Measurements from ENCODE around the gene PPP2R5C.

PPP2R5C gene

GRCh38 chr14:101820283-101820798 is 58.8 kb downstream of the PPP2R5C start:
- H3K4me1 ChIP-seq (ENCODE audit: control insufficient read depth, insufficient read depth, low read length): peaks cover 19% of the 10 kb centered on the region
- H3K36me3 ChIP-seq (ENCODE audit: control insufficient read depth, insufficient read depth, low read length): no peaks in the 10 kb centered on the region
- no peak overlapping the region for H3K4me3 ChIP-seq (ENCODE audit: low read length)
- no peak overlapping the region for H3K9ac ChIP-seq (ENCODE audit: low read length)
- no peaks in the 10 kb centered on the region for H3K27me3 ChIP-seq (ENCODE audit: control insufficient read depth, insufficient read depth, low read length)
- no peak overlapping the region for H3K27ac ChIP-seq (ENCODE audit: low read depth, low read length)

DNA sequence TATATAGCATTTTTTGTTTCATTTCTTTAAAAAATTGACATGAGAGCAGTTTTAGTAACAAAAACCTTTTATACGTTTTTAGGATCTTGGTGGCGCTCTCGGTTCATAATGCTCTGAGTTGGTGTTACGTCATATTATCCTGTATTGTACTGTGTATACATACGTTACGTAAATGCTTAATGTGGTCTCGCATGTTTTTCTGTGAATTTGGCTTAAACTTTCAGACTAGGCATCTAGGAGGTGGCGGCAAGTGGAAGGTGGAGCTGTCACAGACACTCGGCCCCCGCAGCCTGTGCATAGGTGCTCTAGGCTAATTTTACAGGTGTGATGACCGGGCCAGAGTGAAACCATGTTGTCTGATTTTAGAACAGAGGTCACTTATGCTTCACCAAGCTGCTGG is 60.0 kb downstream of the PPP2R5C start:
- Histone ChIP-seq H3K4me1 (ENCODE audit: control insufficient read depth, insufficient read depth, low read length) (peaks cover 30% of the 10 kb centered on the region), H3K9ac (ENCODE audit: low read length) (no peak overlapping the region), H3K36me3 (ENCODE audit: control insufficient read depth, insufficient read depth, low read length) (no peaks in the 10 kb centered on the region), H3K4me3 (ENCODE audit: low read length) (no peak overlapping the region), H3K27ac (ENCODE audit: low read depth, low read length) (no peak overlapping the region), H3K27me3 (ENCODE audit: control insufficient read depth, insufficient read depth, low read length) (no peaks in the 10 kb centered on the region)

DNA sequence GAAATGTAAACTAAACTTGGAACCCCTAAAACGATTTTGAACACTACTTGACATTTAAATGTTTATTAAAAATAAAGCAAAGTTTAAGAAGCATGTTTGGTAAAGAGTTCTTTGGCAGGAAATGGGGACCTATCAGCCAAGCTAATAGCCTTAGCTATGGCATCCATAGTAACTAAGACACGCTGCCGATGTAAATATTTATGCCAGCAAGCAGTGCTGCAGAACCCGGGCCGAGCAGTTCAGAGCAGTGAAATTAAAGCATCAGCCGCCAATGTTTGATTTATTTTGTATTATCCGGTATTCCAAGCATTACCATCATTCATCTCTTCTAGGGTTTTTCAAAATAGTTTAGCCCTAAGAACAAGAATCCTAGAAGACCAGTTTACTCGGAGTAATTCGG is 61.6 kb downstream of the PPP2R5C start:
- H3K27me3 ChIP-seq (ENCODE audit: control insufficient read depth, insufficient read depth, low read length): no peaks in the 10 kb centered on the region
- H3K27ac ChIP-seq (ENCODE audit: low read depth, low read length): peak overlapping the region; percentile 91
- no peaks in the 10 kb centered on the region for H3K36me3 ChIP-seq (ENCODE audit: control insufficient read depth, insufficient read depth, low read length)
- H3K4me3 ChIP-seq (ENCODE audit: low read length): peak overlapping the region; percentile 54
- peak overlapping the region; percentile 36 for H3K9ac ChIP-seq (ENCODE audit: low read length)
- peaks cover 36% of the 10 kb centered on the region for H3K4me1 ChIP-seq (ENCODE audit: control insufficient read depth, insufficient read depth, low read length)

DNA sequence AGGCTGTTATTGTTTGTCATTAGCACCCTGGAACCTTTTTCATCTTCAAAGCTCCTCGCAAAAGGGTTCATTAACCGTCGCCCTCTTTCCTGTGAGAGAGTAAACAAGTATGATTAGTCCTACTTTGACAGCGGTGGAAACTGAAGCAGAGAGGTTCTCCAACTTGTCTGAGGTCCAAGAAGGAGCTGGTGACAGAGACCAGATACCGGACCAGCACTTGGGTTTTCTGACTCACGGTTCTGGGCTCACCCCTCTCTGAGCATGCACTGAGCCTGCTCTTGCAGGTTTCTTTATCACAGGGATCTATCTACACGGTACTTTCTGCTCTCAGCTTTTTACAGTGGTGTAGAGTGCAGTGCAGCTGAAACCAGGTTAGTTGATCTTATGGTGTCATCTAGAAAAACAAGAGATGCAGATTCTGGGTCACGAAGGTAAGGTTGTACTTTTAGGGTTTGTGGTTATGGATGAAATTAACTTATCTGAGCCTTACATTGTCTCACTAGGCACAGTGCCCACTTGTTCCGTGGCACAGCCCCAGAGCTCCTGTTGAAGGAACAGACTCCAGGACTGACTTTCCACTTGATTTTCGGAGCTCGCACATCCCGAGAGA is 62.1 kb downstream of the PPP2R5C start:
- Histone ChIP-seq H3K4me1 (ENCODE audit: control insufficient read depth, insufficient read depth, low read length) (peaks cover 36% of the 10 kb centered on the region), H3K27ac (ENCODE audit: low read depth, low read length) (peak overlapping the region; percentile 91), H3K9ac (ENCODE audit: low read length) (peak overlapping the region; percentile 36), H3K36me3 (ENCODE audit: control insufficient read depth, insufficient read depth, low read length) (no peaks in the 10 kb centered on the region), H3K27me3 (ENCODE audit: control insufficient read depth, insufficient read depth, low read length) (no peaks in the 10 kb centered on the region), H3K4me3 (ENCODE audit: low read length) (peak overlapping the region; percentile 54)

DNA sequence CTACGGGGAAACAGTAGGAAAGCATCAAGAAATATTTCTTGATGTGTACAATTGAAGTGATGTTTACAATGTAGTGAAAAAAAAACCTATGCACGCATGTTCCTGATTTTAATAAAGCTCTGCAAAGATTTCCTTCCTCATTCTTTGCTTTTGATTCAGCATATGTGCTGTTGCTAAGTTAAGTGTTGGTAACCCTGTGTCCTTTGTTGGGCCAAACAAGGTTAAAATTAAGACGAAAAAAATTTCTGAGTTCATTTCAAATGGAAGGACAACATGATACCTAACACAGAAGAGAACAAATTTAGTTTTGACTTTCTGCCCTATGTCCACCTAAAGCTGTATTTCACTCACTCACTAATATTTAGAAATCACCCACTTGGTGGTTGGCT is 62.8 kb downstream of the PPP2R5C start:
- no peaks in the 10 kb centered on the region for H3K36me3 ChIP-seq (ENCODE audit: control insufficient read depth, insufficient read depth, low read length)
- H3K27ac ChIP-seq (ENCODE audit: low read depth, low read length): peak overlapping the region; percentile 91
- H3K4me1 ChIP-seq (ENCODE audit: control insufficient read depth, insufficient read depth, low read length): peaks cover 41% of the 10 kb centered on the region
- H3K27me3 ChIP-seq (ENCODE audit: control insufficient read depth, insufficient read depth, low read length): no peaks in the 10 kb centered on the region
- peak overlapping the region; percentile 54 for H3K4me3 ChIP-seq (ENCODE audit: low read length)
- peak overlapping the region; percentile 12 for H3K9ac ChIP-seq (ENCODE audit: low read length)

DNA sequence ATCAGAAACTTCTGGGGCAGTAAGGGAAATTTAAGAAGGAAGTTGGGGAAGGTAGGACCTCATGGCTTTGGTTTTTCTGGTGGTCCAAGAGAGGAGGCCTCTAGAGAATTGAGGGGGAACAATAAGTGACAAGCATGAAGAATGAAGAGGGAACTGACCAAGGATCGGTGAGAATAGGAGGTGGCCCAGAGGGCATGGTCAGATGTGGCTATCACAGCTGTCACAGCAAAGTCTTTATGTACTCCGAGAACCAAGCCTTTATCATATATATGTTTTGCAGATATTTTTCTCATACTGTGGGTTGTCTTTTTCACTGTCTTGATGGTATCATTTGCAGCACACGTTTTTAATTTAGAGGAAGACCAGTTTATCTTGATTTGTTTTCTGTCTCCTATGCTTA is 64.3 kb downstream of the PPP2R5C start:
- no peaks in the 10 kb centered on the region for H3K27me3 ChIP-seq (ENCODE audit: control insufficient read depth, insufficient read depth, low read length)
- peak overlapping the region; percentile 91 for H3K27ac ChIP-seq (ENCODE audit: low read depth, low read length)
- no peaks in the 10 kb centered on the region for H3K36me3 ChIP-seq (ENCODE audit: control insufficient read depth, insufficient read depth, low read length)
- H3K9ac ChIP-seq (ENCODE audit: low read length): no peak overlapping the region
- peaks cover 54% of the 10 kb centered on the region for H3K4me1 ChIP-seq (ENCODE audit: control insufficient read depth, insufficient read depth, low read length)
- H3K4me3 ChIP-seq (ENCODE audit: low read length): peak overlapping the region; percentile 54

DNA sequence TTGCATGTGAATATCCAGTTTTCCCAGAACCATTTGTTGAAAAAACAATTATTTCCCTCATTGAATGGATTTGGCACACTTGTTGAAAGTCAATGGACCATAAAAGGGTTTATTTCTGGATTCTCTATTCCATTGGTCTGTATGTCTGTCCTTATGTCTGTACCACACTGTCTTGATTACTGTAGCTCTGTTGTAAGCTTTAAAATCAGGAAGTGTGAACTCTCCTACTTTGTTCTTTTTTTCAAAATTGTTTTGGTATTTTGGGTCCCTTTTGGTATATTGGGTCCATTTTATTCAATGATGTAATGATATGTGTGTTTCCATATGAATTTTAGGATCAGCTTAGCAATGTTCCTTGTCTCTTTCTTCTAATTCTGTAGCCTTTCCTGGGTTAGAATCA is 64.8 kb downstream of the PPP2R5C start:
- no peak overlapping the region for H3K9ac ChIP-seq (ENCODE audit: low read length)
- H3K4me1 ChIP-seq (ENCODE audit: control insufficient read depth, insufficient read depth, low read length): peaks cover 59% of the 10 kb centered on the region
- H3K27ac ChIP-seq (ENCODE audit: low read depth, low read length): peak overlapping the region; percentile 91

DNA sequence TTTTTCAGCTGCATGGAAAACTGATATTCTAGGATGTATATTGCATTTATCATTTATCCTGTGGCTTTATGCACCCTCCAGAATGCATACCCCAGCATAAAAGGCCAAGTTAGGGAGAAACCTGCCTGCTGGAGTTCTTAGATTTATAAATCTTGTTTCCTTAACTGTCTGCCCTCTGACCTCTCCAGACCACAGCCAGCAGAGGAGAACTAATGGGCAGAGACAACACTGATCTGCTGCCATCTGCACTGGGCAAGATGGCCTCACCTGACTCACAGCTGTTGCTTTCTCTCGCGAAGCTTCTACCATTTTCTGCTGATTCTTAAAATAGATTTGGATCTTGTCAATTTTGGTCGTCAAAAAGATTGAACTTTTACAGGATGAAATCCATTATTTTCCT is 65.8 kb downstream of the PPP2R5C start:
- Histone ChIP-seq H3K4me1 (ENCODE audit: control insufficient read depth, insufficient read depth, low read length) (peaks cover 59% of the 10 kb centered on the region), H3K27me3 (ENCODE audit: control insufficient read depth, insufficient read depth, low read length) (no peaks in the 10 kb centered on the region), H3K4me3 (ENCODE audit: low read length) (no peak overlapping the region), H3K36me3 (ENCODE audit: control insufficient read depth, insufficient read depth, low read length) (no peaks in the 10 kb centered on the region), H3K9ac (ENCODE audit: low read length) (no peak overlapping the region), H3K27ac (ENCODE audit: low read depth, low read length) (peak overlapping the region; percentile 46)

More for the DNA sequence above, 64.8 kb downstream of the PPP2R5C start:
- Histone ChIP-seq H3K27me3 (ENCODE audit: control insufficient read depth, insufficient read depth, low read length) (no peaks in the 10 kb centered on the region), H3K36me3 (ENCODE audit: control insufficient read depth, insufficient read depth, low read length) (no peaks in the 10 kb centered on the region), H3K4me3 (ENCODE audit: low read length) (no peak overlapping the region)

DNA sequence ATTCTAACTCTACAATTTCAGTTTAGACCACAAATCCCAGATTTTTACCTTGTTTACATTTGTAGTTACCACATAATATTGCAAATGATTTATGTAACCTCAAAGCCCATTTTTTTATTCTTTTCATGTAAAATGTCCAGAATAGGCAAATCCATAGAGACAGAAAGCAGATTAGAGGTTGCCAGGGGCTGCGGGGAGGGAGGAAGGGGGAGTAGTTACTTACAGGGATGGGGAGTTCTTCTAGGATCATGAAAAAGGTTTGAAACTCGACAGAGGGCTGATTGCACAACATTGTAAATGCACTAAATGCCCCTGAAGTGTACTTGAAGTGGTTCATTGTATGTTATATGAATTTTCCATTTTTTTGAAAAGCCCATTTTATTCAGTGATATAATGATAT is 66.5 kb downstream of the PPP2R5C start:
- H3K36me3 ChIP-seq (ENCODE audit: control insufficient read depth, insufficient read depth, low read length): peaks cover 3% of the 10 kb centered on the region
- H3K4me3 ChIP-seq (ENCODE audit: low read length): no peak overlapping the region
- H3K27me3 ChIP-seq (ENCODE audit: control insufficient read depth, insufficient read depth, low read length): no peaks in the 10 kb centered on the region
- no peak overlapping the region for H3K9ac ChIP-seq (ENCODE audit: low read length)
- H3K27ac ChIP-seq (ENCODE audit: low read depth, low read length): peak overlapping the region; percentile 46
- peaks cover 56% of the 10 kb centered on the region for H3K4me1 ChIP-seq (ENCODE audit: control insufficient read depth, insufficient read depth, low read length)

- peak overlapping the region; percentile 44 for H3K27ac ChIP-seq (ENCODE audit: low read depth, low read length)
- peaks cover 53% of the 10 kb centered on the region for H3K4me1 ChIP-seq (ENCODE audit: control insufficient read depth, insufficient read depth, low read length)
- H3K9ac ChIP-seq (ENCODE audit: low read length): no peak overlapping the region
- no peaks in the 10 kb centered on the region for H3K27me3 ChIP-seq (ENCODE audit: control insufficient read depth, insufficient read depth, low read length)
- peaks cover 3% of the 10 kb centered on the region for H3K36me3 ChIP-seq (ENCODE audit: control insufficient read depth, insufficient read depth, low read length)
- no peak overlapping the region for H3K4me3 ChIP-seq (ENCODE audit: low read length)
Measured at GRCh38 chr14:101830271-101830670, 68.8 kb downstream of the PPP2R5C start.

DNA sequence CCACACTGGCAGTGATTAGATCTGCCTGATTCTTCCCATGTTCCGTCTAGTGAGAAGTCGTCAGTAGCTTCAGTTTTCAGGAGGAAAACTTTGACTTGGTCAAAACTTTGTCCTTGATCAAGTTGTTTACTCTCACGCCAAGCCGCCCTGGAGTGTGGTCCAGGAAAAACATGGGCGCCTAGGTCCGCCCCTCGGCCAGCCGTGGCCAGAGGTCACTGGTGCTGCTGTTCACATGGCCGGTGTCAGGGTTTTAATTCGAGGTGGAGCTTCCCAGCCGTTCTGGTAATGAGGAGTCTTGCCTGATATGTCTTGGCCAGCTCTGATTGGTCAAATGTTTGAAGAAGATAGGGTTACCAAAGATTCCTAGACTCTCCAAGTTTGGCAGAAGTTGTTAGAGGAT is 71.5 kb downstream of the PPP2R5C start:
- Histone ChIP-seq H3K27ac (ENCODE audit: low read depth, low read length) (no peak overlapping the region), H3K4me1 (ENCODE audit: control insufficient read depth, insufficient read depth, low read length) (peaks cover 50% of the 10 kb centered on the region), H3K27me3 (ENCODE audit: control insufficient read depth, insufficient read depth, low read length) (no peaks in the 10 kb centered on the region), H3K4me3 (ENCODE audit: low read length) (no peak overlapping the region), H3K9ac (ENCODE audit: low read length) (no peak overlapping the region), H3K36me3 (ENCODE audit: control insufficient read depth, insufficient read depth, low read length) (peaks cover 3% of the 10 kb centered on the region)

DNA sequence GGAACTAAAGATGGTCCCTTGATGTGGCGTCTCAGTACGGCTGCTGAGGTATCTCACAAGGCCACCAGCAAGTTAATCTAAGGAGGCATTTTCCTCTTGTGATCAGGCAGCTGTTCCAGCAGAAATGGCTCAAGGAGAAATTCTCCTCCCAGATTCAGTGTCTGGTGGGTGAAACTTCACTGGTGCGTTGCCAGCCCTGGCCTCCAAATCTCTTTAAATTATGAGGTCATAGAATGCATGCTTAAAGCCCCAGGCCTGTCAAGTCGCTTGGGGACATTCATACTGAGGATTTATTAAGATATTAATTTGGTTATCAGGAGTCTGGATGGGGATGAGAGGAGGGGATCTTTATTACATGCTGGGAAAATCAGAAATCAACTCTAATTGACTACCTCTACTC is 72.9 kb downstream of the PPP2R5C start:
- Histone ChIP-seq H3K4me3 (ENCODE audit: low read length) (no peak overlapping the region), H3K36me3 (ENCODE audit: control insufficient read depth, insufficient read depth, low read length) (peaks cover 3% of the 10 kb centered on the region), H3K9ac (ENCODE audit: low read length) (no peak overlapping the region), H3K4me1 (ENCODE audit: control insufficient read depth, insufficient read depth, low read length) (peaks cover 51% of the 10 kb centered on the region), H3K27ac (ENCODE audit: low read depth, low read length) (no peak overlapping the region), H3K27me3 (ENCODE audit: control insufficient read depth, insufficient read depth, low read length) (no peaks in the 10 kb centered on the region)

Data from rectal smooth muscle tissue (tissue), 1 donor.